Measurements from ENCODE around the gene ANTXR2. TPM values are rescaled to one million over a fixed set of nuclear protein-coding genes. Genes with fewer than 3 reads are reported as not detected.

ANTXR2 gene
- polyA plus RNA-seq, 1 experiment = 105 TPM

- peak overlapping the region; percentile 85 for H3K27ac ChIP-seq (ENCODE audit: low read depth, low read length)
- TF ChIP-seq CTCF (IDR thresholded peaks at IDR 0.05; ENCODE audit: low read depth, low read length) = no peak
- peaks cover 4% of the 10 kb centered on the region; the same call in 1 of the 2 replicates for H3K9me3 ChIP-seq (ENCODE audit: control insufficient read depth, insufficient read depth, low read length)
- H3K27me3 ChIP-seq (ENCODE audit: control insufficient read depth, insufficient read depth, low read length) = no peaks in the 10 kb centered on the region
- POLR2A ChIA-PET = interaction anchor here (1.3 to 2.3 kb wide), 6 partner anchors 36 to 194 kb away, joined by 3 to 25 read pairs (median 4); partner anchors contain the start of genes FGF5 and PRDM8
- DNase-seq (ENCODE audit: low read depth, low spot score) = no peak
- peak overlapping the region; percentile 83 for H3K4me3 ChIP-seq (ENCODE audit: low read depth, low read length)
- CTCF ChIA-PET = interaction anchor here (1.0 to 2.0 kb wide), 3 partner anchors 26 to 112 kb away, joined by 3 to 10 read pairs (median 3); no protein-coding TSS in a partner anchor
Observed at GRCh38 chr4:80072228-80072743, 743 bp downstream of the ANTXR2 start.

- POLR2A ChIA-PET = interaction anchor here (1.4 to 2.3 kb wide), 2 partner anchors 113 to 119 kb away, joined by 4 to 25 read pairs; no protein-coding TSS in a partner anchor
- CTCF ChIA-PET = interaction anchor here (0.5 to 1.0 kb wide), 2 partner anchors 113 to 141 kb away, joined by 3 to 5 read pairs; no protein-coding TSS in a partner anchor
- no peak for DNase-seq (ENCODE audit: low read depth, low spot score)
Observed at GRCh38 chr4:80071604-80072227, 1.3 kb downstream of the ANTXR2 start.

GRCh38 chr4:80070880-80071603 lies 2.0 kb downstream of the ANTXR2 start:
- DNase-seq (ENCODE audit: low read depth, low spot score) = no peak
- H3K27ac ChIP-seq (ENCODE audit: low read depth, low read length) = no peak overlapping the region
- no peaks in the 10 kb centered on the region for H3K27me3 ChIP-seq (ENCODE audit: control insufficient read depth, insufficient read depth, low read length)
- peaks cover 4% of the 10 kb centered on the region; the same call in 1 of the 2 replicates for H3K9me3 ChIP-seq (ENCODE audit: control insufficient read depth, insufficient read depth, low read length)
- no peak for TF ChIP-seq CTCF (IDR thresholded peaks at IDR 0.05; ENCODE audit: low read depth, low read length)
- ChIA-PET CTCF (interaction anchor here (0.5 kb wide), 1 partner anchor 142 kb away, joined by 5 read pairs; no protein-coding TSS in a partner anchor), POLR2A (no interaction called here)
- H3K4me3 ChIP-seq (ENCODE audit: low read depth, low read length) = peak overlapping the region; percentile 83

More at GRCh38 chr4:80071604-80072227, 1.3 kb downstream of the ANTXR2 start:
- Histone ChIP-seq H3K27ac (ENCODE audit: low read depth, low read length) (peak overlapping the region; percentile 85), H3K9me3 (ENCODE audit: control insufficient read depth, insufficient read depth, low read length) (peaks cover 4% of the 10 kb centered on the region; the same call in 1 of the 2 replicates), H3K4me3 (ENCODE audit: low read depth, low read length) (peak overlapping the region; percentile 83), H3K27me3 (ENCODE audit: control insufficient read depth, insufficient read depth, low read length) (no peaks in the 10 kb centered on the region)
- no peak for TF ChIP-seq CTCF (IDR thresholded peaks at IDR 0.05; ENCODE audit: low read depth, low read length)

GRCh38 chr4:80069837-80070731 lies 2.9 kb downstream of the ANTXR2 start:
- no peak overlapping the region for H3K27ac ChIP-seq (ENCODE audit: low read depth, low read length)
- H3K4me3 ChIP-seq (ENCODE audit: low read depth, low read length) = peak overlapping the region; percentile 83
- POLR2A ChIA-PET = no interaction called here
- peaks cover 4% of the 10 kb centered on the region; the same call in 1 of the 2 replicates for H3K9me3 ChIP-seq (ENCODE audit: control insufficient read depth, insufficient read depth, low read length)
- no peak for DNase-seq (ENCODE audit: low read depth, low spot score)
- CTCF ChIA-PET = interaction anchor here (0.8 to 0.9 kb wide), 2 partner anchors 55 to 146 kb away, joined by 3 read pairs; no protein-coding TSS in a partner anchor
- TF ChIP-seq CTCF (IDR thresholded peaks at IDR 0.05; ENCODE audit: low read depth, low read length) = no peak
- no peaks in the 10 kb centered on the region for H3K27me3 ChIP-seq (ENCODE audit: control insufficient read depth, insufficient read depth, low read length)
